Memory B cell (primary cell): Measurements from ENCODE around the gene UBE2Q2.
"Not testable (repeated sequence)": the region's sequence is repeated elsewhere in the genome, so short reads cannot be mapped to it uniquely, and the experiment has no call there.

ENCODE experiments used
- ATAC-seq: fragments of 150-1000 bp; cut with Tn5 transposase; 2 replicates; pipeline ENCODE4 v1.10.0; 2021; ENCODE audit warnings: low read depth, mild to moderate bottlenecking, moderate library complexity
- DNase-seq, 2 donors: peaks; one replicate each; pipeline ENCODE4 v3.0.0; 2022; ENCODE audit warnings: low spot score in 2 of 2
- H3K27ac Mint-ChIP-seq: one replicate; pipeline ENCODE4 v1.8.0; 2022; ENCODE audit warnings: mild to moderate bottlenecking, moderate library complexity, mixed read lengths
- H3K27me3 Mint-ChIP-seq: one replicate; pipeline ENCODE4 v1.8.0; 2022; ENCODE audit warnings: mixed read lengths
- H3K36me3 Mint-ChIP-seq: one replicate; pipeline ENCODE4 v1.8.0; 2022; ENCODE audit warnings: mild to moderate bottlenecking, mixed read lengths
- H3K4me1 Mint-ChIP-seq: one replicate; pipeline ENCODE4 v1.8.0; 2022; ENCODE audit warnings: mixed read lengths
- H3K4me3 Mint-ChIP-seq: one replicate; pipeline ENCODE4 v1.8.0; 2022; ENCODE audit warnings: mild to moderate bottlenecking, moderate library complexity, mixed read lengths
- H3K9me3 Mint-ChIP-seq: one replicate; pipeline ENCODE4 v1.8.0; 2022; ENCODE audit warnings: mixed read lengths

The UBE2Q2 gene

GRCh38 chr15:75842722-75843677 is at the start of gene UBE2Q2:
UBE2Q2 (plus strand) TSS chr15:75843447; CDS start chr15:75843667, 220 bp downstream.
- Mint-ChIP-seq H3K4me3 (peak within 1 kb of the TSS; percentile 90), H3K27me3 (no peaks in the 10 kb centered on the region), H3K9me3 (no peaks in the 10 kb centered on the region), H3K4me1 (peaks cover 30% of the 10 kb centered on the region), H3K36me3 (no peaks in the 10 kb centered on the region), H3K27ac (peak within 1 kb of the TSS; percentile 74)
- ATAC-seq (peak; percentile 63), DNase-seq (peak; percentile 58 to 77)

- no peak for ATAC-seq
- no peaks in the 10 kb centered on the region for H3K36me3 Mint-ChIP-seq
- H3K4me3 Mint-ChIP-seq = no peak overlapping the region
- H3K27me3 Mint-ChIP-seq = peaks cover 20% of the 10 kb centered on the region
- H3K9me3 Mint-ChIP-seq = no peaks in the 10 kb centered on the region
- peaks cover under 1% of the 10 kb centered on the region for H3K4me1 Mint-ChIP-seq
- peak in 1 of 2 donors; percentile 9 for DNase-seq
- no peak overlapping the region for H3K27ac Mint-ChIP-seq
Measured at GRCh38 chr15:75796321-75796720, 46.9 kb upstream of the UBE2Q2 start.

GRCh38 chr15:75797146-75797545 is 46.1 kb upstream of the UBE2Q2 start:
- H3K36me3 Mint-ChIP-seq, DNase-seq, ATAC-seq, H3K27ac Mint-ChIP-seq, H3K9me3 Mint-ChIP-seq, H3K4me1 Mint-ChIP-seq, H3K4me3 Mint-ChIP-seq: not testable (repeated sequence)
- H3K27me3 Mint-ChIP-seq = peaks cover 20% of the 10 kb centered on the region

GRCh38 chr15:75799190-75799589 is 44.1 kb upstream of the UBE2Q2 start:
- no peak overlapping the region for H3K27ac Mint-ChIP-seq
- H3K9me3 Mint-ChIP-seq = no peaks in the 10 kb centered on the region
- H3K4me1 Mint-ChIP-seq = peaks cover 6% of the 10 kb centered on the region
- H3K4me3 Mint-ChIP-seq = no peak overlapping the region
- peaks cover 22% of the 10 kb centered on the region for H3K27me3 Mint-ChIP-seq
- no peaks in the 10 kb centered on the region for H3K36me3 Mint-ChIP-seq
- no peak for ATAC-seq
- no peak for DNase-seq

- ATAC-seq = not testable (repeated sequence)
Measured at GRCh38 chr15:75800409-75800808, 42.8 kb upstream of the UBE2Q2 start.

GRCh38 chr15:75801859-75802593 is 41.2 kb upstream of the UBE2Q2 start:
- H3K27ac Mint-ChIP-seq = no peak overlapping the region
- peak; percentile 99 for ATAC-seq
- H3K36me3 Mint-ChIP-seq = peaks cover 2% of the 10 kb centered on the region
- H3K4me3 Mint-ChIP-seq = peak overlapping the region; percentile 33
- H3K27me3 Mint-ChIP-seq = peaks cover 26% of the 10 kb centered on the region
- DNase-seq = peak; percentile 74 to 77
- peaks cover 6% of the 10 kb centered on the region for H3K4me1 Mint-ChIP-seq
- H3K9me3 Mint-ChIP-seq = no peaks in the 10 kb centered on the region

More at GRCh38 chr15:75800409-75800808, 42.8 kb upstream of the UBE2Q2 start:
- not testable (repeated sequence) for H3K36me3 Mint-ChIP-seq, H3K27ac Mint-ChIP-seq, H3K4me1 Mint-ChIP-seq, H3K9me3 Mint-ChIP-seq, H3K4me3 Mint-ChIP-seq
- peak in 1 of 2 donors; percentile 8 for DNase-seq
- H3K27me3 Mint-ChIP-seq = peaks cover 24% of the 10 kb centered on the region

GRCh38 chr15:75807486-75807885 is 35.8 kb upstream of the UBE2Q2 start:
- DNase-seq = peak in 1 of 2 donors; percentile 7
- not testable (repeated sequence) for H3K4me1 Mint-ChIP-seq, ATAC-seq, H3K9me3 Mint-ChIP-seq, H3K27ac Mint-ChIP-seq, H3K4me3 Mint-ChIP-seq, H3K36me3 Mint-ChIP-seq
- peaks cover 14% of the 10 kb centered on the region for H3K27me3 Mint-ChIP-seq

GRCh38 chr15:75808009-75808408 is 35.2 kb upstream of the UBE2Q2 start:
- not testable (repeated sequence) for H3K4me3 Mint-ChIP-seq, H3K27ac Mint-ChIP-seq, H3K9me3 Mint-ChIP-seq, ATAC-seq, H3K4me1 Mint-ChIP-seq, H3K36me3 Mint-ChIP-seq
- DNase-seq = peak in 1 of 2 donors; percentile 2
- peaks cover 14% of the 10 kb centered on the region for H3K27me3 Mint-ChIP-seq

- Mint-ChIP-seq H3K4me1 (no peaks in the 10 kb centered on the region), H3K4me3 (no peak overlapping the region), H3K36me3 (peaks cover 2% of the 10 kb centered on the region), H3K27me3 (peaks cover 14% of the 10 kb centered on the region), H3K27ac (no peak overlapping the region), H3K9me3 (no peaks in the 10 kb centered on the region)
- ATAC-seq (no peak), DNase-seq (peak in 1 of 2 donors; percentile 1)
Measured at GRCh38 chr15:75808563-75808962, 34.7 kb upstream of the UBE2Q2 start.

- Mint-ChIP-seq H3K27ac (no peak overlapping the region), H3K9me3 (no peaks in the 10 kb centered on the region), H3K4me3 (no peak overlapping the region), H3K27me3 (peaks cover 10% of the 10 kb centered on the region), H3K4me1 (no peaks in the 10 kb centered on the region), H3K36me3 (peaks cover 2% of the 10 kb centered on the region)
- DNase-seq = peak in 1 of 2 donors; percentile 9
- peak; percentile 44 for ATAC-seq
Measured at GRCh38 chr15:75809986-75810750, 33.1 kb upstream of the UBE2Q2 start.

GRCh38 chr15:75810874-75811498 is 32.3 kb upstream of the UBE2Q2 start:
- Mint-ChIP-seq H3K4me3 (no peak overlapping the region), H3K27me3 (peaks cover 8% of the 10 kb centered on the region), H3K4me1 (no peaks in the 10 kb centered on the region), H3K36me3 (peaks cover 2% of the 10 kb centered on the region), H3K27ac (no peak overlapping the region), H3K9me3 (no peaks in the 10 kb centered on the region)
- DNase-seq (no peak), ATAC-seq (no peak)

GRCh38 chr15:75811626-75812025 is 31.6 kb upstream of the UBE2Q2 start:
- H3K4me3 Mint-ChIP-seq = no peak overlapping the region
- H3K36me3 Mint-ChIP-seq = peaks cover 2% of the 10 kb centered on the region
- no peak for ATAC-seq
- no peaks in the 10 kb centered on the region for H3K9me3 Mint-ChIP-seq
- no peaks in the 10 kb centered on the region for H3K4me1 Mint-ChIP-seq
- peaks cover 4% of the 10 kb centered on the region for H3K27me3 Mint-ChIP-seq
- H3K27ac Mint-ChIP-seq = no peak overlapping the region
- no peak for DNase-seq

- DNase-seq (no peak), ATAC-seq (no peak)
- no peaks in the 10 kb centered on the region for H3K36me3 Mint-ChIP-seq
- no peak overlapping the region for H3K4me3 Mint-ChIP-seq
- peaks cover 2% of the 10 kb centered on the region for H3K27me3 Mint-ChIP-seq
- H3K27ac Mint-ChIP-seq = no peak overlapping the region
- H3K4me1 Mint-ChIP-seq = no peaks in the 10 kb centered on the region
- H3K9me3 Mint-ChIP-seq = no peaks in the 10 kb centered on the region
Measured at GRCh38 chr15:75814794-75815193, 28.5 kb upstream of the UBE2Q2 start.
